ENCODE measurements around the gene TMEM202. TPM values are rescaled to one million over a fixed set of nuclear protein-coding genes. Genes with fewer than 3 reads are reported as not detected.

TMEM202 gene
- total and polyA plus RNA-seq, 2 donors (not counting 1 experiment from before 2014, with no cell fraction given): not detected

GRCh38 chr15:72358650-72359171 lies 39.4 kb upstream of the TMEM202 start:
- 81% methylated on average over 5 of the region's 7 CpGs for WGBS (ENCODE audit: insufficient coverage)
- H3K4me3 Mint-ChIP-seq: no peak overlapping the region
- Histone ChIP-seq H3K9ac (ENCODE audit: low read length) (no peak overlapping the region), H2AFZ (ENCODE audit: insufficient read depth, low read depth, low read length, poor library complexity, severe bottlenecking) (no peak overlapping the region), H3K79me2 (ENCODE audit: control insufficient read depth, insufficient read depth, low read length) (peaks cover 65% of the 10 kb centered on the region), H3K36me3 (replicated peaks in 1 of 2; ENCODE audit: control extremely low read depth in 1 of 2, control insufficient read depth in 1 of 2, extremely low read depth in 1 of 2, insufficient read depth in 2 of 2, low read length in 1 of 2) (peaks cover 8 to 61% of the 10 kb centered on the region in 2 experiments), H3K4me1 (ENCODE audit: control insufficient read depth in 2 of 2, insufficient read depth in 2 of 2, low read length in 2 of 2) (peaks cover 0 to 6% of the 10 kb centered on the region in 2 donors), H3K4me3 (ENCODE audit: control extremely low read depth in 1 of 5, extremely low read depth in 1 of 5, insufficient read depth in 1 of 5, low read depth in 2 of 5, low read length in 4 of 5) (no peak overlapping the region), H4K20me1 (ENCODE audit: control insufficient read depth, insufficient read depth, low read length, poor library complexity, severe bottlenecking) (peaks cover 77% of the 10 kb centered on the region), H3K27ac (ENCODE audit: low read length in 2 of 2) (no peak overlapping the region), H3K4me2 (replicated peaks; ENCODE audit: low read depth, low read length, poor library complexity, severe bottlenecking) (no peak overlapping the region), H3K9me3 (ENCODE audit: control extremely low read depth in 1 of 3, control insufficient read depth in 2 of 3, insufficient read depth in 1 of 3, low read length in 2 of 3) (no peaks in the 10 kb centered on the region), H3K27me3 (replicated peaks in 1 of 4; ENCODE audit: control extremely low read depth in 1 of 4, control insufficient read depth in 3 of 4, insufficient read depth in 4 of 4, low read length in 3 of 4) (no peaks in the 10 kb centered on the region)
- TF ChIP-seq CTCF (IDR thresholded peaks at IDR 0.05) (no peak), EZH2 (IDR thresholded peaks at IDR 0.05; ENCODE audit: borderline replicate concordance, insufficient read depth, low read depth, low read length, poor library complexity, severe bottlenecking) (no peak)
- peaks cover 16% of the 10 kb centered on the region for H3K4me1 Mint-ChIP-seq
- no peaks in the 10 kb centered on the region for H3K9me3 Mint-ChIP-seq (ENCODE audit: insufficient read depth)
- no peaks in the 10 kb centered on the region for H3K27me3 Mint-ChIP-seq
- DNase-seq (no peak), ATAC-seq (ENCODE audit: low read depth) (no peak)
- POLR2A ChIA-PET: no interaction called here
- CTCF ChIA-PET: no interaction called here
- intact Hi-C loops (cut with micrococcal nuclease): no loop called here
- H3K27ac Mint-ChIP-seq: peak overlapping the region; percentile 2

- no peak for TF ChIP-seq EZH2 (IDR thresholded peaks at IDR 0.05; ENCODE audit: borderline replicate concordance, insufficient read depth, low read depth, low read length, poor library complexity, severe bottlenecking)
- TF ChIP-seq CTCF (IDR thresholded peaks at IDR 0.05): no peak
- Histone ChIP-seq H3K4me1 (ENCODE audit: control insufficient read depth in 2 of 2, insufficient read depth in 2 of 2, low read length in 2 of 2) (peaks cover 7 to 12% of the 10 kb centered on the region in 2 donors), H3K4me2 (replicated peaks; ENCODE audit: low read depth, low read length, poor library complexity, severe bottlenecking) (no peak overlapping the region), H3K27me3 (replicated peaks in 1 of 4; ENCODE audit: control extremely low read depth in 1 of 4, control insufficient read depth in 3 of 4, insufficient read depth in 4 of 4, low read length in 3 of 4) (no peaks in the 10 kb centered on the region), H3K4me3 (ENCODE audit: control extremely low read depth in 1 of 5, extremely low read depth in 1 of 5, insufficient read depth in 1 of 5, low read depth in 2 of 5, low read length in 4 of 5) (no peak overlapping the region), H3K27ac (ENCODE audit: low read length in 2 of 2) (no peak overlapping the region), H4K20me1 (ENCODE audit: control insufficient read depth, insufficient read depth, low read length, poor library complexity, severe bottlenecking) (peaks cover 84% of the 10 kb centered on the region), H3K9ac (ENCODE audit: low read length) (no peak overlapping the region), H3K36me3 (replicated peaks in 1 of 2; ENCODE audit: control extremely low read depth in 1 of 2, control insufficient read depth in 1 of 2, extremely low read depth in 1 of 2, insufficient read depth in 2 of 2, low read length in 1 of 2) (peaks cover 2 to 40% of the 10 kb centered on the region in 2 experiments), H3K79me2 (ENCODE audit: control insufficient read depth, insufficient read depth, low read length) (peaks cover 83% of the 10 kb centered on the region), H3K9me3 (ENCODE audit: control extremely low read depth in 1 of 3, control insufficient read depth in 2 of 3, insufficient read depth in 1 of 3, low read length in 2 of 3) (no peaks in the 10 kb centered on the region), H2AFZ (ENCODE audit: insufficient read depth, low read depth, low read length, poor library complexity, severe bottlenecking) (no peak overlapping the region)
- no peaks in the 10 kb centered on the region for H3K27me3 Mint-ChIP-seq
- no peak overlapping the region for H3K4me3 Mint-ChIP-seq
- ATAC-seq (ENCODE audit: low read depth) (no peak), DNase-seq (no peak)
- ChIA-PET POLR2A (interaction anchor here (0.6 kb wide), 1 partner anchor 9 kb away, joined by 3 read pairs; no protein-coding TSS in a partner anchor), CTCF (interaction anchor here (0.6 to 1.5 kb wide), 2 partner anchors 9 to 131 kb away, joined by 3 read pairs; no protein-coding TSS in a partner anchor)
- WGBS (ENCODE audit: insufficient coverage): 100% methylated on average over 1 of the region's 1 CpG
- intact Hi-C loops (cut with micrococcal nuclease): no loop called here
- no peaks in the 10 kb centered on the region for H3K9me3 Mint-ChIP-seq (ENCODE audit: insufficient read depth)
- H3K4me1 Mint-ChIP-seq: peaks cover 26% of the 10 kb centered on the region
- H3K27ac Mint-ChIP-seq: no peak overlapping the region
These were observed 36.9 kb upstream of the TMEM202 start for GRCh38 chr15:72361176-72361575.

Data from B cell (primary cell).